ENCODE data around the gene PCCA.

PCCA gene

DNA sequence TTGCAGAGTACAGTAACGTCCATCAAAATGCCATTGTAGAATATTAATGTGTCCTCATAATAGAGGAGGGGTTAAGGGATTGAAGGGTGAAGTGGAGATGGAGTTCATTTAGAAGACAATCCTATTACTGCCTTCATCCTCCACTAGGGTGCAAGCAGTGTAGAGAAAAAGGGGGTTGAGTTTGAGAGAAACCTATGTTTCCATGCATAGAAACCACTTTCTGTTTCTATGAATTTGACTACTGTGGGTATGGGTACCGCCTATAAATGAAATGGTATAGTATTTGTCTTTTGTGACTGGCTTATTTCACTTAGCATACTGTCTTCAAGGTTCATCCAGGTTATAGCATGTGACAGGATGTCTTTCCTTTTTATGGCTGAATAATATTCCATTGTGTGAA is 343.7 kb downstream of the PCCA start:
- no peak for DNase-seq (ENCODE audit: low spot score)

DNA sequence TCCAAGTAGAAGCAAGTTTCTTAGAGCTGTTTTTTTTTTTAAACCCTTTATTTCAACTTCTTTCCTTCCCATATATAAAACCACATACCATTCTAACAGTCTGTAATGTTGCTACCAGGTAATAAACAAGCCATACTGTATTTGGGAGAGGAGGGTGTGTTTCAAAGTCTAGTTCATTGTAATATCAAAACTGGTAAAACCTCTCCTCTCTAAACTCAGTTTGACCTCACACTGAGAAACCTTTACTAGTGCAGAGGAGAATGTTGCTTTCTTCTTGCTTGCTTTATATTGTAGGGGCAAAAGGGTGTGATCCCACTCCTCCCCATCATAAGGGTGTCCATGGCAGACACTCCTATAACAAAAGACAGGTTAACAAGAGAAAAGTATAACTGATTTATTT is 344.6 kb downstream of the PCCA start:
- no peak for DNase-seq (ENCODE audit: low spot score)

DNA sequence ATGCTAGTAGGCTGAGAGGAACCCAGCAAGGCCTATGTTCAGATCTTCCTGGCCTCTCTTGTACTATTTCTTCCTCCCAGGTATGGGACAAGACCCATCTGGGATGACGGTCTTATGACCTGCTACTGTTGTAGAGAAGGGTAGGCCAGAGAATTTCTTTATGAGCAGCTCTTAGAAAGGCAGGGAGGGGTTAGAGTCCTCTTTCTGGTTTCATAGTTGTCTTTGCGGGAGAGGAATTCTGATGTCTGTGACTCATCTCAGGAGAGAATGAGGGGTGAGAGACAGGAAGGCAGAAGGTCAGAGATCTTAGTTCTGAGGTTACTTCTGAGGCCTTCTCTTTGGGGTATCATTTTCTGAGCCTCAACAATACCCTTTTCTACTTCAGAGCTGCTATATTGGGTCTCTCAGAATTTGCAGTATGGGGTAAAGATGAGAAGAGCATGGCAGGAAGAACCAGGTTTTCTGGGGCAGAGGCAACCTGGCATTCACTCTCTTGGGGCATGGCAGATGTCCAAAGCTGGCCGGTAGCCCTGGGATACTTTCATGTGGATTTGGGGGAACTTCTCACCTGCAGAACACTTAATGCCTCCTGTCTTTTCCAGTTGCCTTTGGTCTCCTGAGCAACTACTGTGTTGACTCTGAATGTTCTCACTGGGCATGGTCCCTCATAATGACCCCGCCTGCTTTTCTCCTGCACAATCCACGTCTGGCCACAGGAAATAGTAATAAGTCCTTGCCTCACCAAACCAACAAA is 345.3 kb downstream of the PCCA start:
- DNase-seq (ENCODE audit: low spot score), result no peak

DNA sequence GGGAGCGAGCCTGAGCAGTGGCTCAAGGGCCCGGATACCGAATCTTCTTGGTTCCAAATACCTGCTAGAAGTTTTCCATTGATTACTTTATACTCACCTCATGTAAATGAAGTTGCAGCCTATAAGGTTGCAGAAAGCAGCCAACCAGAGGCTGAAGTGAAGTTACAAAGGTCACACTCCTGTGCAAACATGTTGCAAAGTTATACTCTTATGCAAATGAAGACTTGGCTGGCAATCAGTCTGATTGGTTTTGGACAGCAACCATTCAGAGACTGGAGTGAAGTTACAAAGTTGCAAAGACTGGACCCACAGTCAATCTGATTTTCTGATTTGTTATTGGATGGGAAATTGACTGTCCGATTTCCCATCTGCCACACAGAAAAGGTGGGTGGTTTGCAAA is 347.2 kb downstream of the PCCA start:
- DNase-seq (ENCODE audit: low spot score), result no peak

DNA sequence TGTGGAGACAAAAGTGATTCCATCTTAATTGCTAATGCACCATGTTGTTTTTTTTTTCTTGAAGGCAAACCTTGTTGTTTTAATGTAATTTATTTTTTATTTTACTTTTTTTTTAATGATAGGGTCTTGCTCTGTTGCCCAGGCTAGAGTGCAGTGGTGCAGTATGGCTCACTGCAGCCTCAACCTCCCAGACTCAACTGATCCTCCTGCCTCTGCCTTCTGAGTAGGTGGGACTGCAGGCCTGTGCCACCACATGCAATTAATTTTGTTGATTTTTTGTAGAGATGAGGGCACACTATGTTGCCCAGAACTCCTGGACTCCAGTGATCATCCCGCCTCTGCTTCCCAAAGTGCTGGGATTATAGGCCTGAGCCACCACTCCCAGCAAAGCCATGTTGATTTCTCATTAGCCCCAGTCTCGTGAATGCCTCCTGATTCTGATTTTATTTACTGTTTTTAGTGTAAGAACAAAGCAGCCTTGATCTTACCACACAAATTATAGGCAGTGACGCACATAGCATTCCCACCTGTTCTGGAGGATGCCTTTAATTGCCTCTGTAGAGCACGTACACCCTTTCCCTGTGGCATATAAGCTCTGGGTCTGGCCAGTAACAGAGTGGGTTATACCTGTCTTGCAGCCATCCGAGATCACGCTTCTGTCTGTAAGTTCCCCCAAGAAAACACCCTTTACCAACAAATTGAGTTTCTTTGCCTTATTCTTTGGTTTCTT is 349.3 kb downstream of the PCCA start:
- DNase-seq (ENCODE audit: low spot score), result no peak

DNA sequence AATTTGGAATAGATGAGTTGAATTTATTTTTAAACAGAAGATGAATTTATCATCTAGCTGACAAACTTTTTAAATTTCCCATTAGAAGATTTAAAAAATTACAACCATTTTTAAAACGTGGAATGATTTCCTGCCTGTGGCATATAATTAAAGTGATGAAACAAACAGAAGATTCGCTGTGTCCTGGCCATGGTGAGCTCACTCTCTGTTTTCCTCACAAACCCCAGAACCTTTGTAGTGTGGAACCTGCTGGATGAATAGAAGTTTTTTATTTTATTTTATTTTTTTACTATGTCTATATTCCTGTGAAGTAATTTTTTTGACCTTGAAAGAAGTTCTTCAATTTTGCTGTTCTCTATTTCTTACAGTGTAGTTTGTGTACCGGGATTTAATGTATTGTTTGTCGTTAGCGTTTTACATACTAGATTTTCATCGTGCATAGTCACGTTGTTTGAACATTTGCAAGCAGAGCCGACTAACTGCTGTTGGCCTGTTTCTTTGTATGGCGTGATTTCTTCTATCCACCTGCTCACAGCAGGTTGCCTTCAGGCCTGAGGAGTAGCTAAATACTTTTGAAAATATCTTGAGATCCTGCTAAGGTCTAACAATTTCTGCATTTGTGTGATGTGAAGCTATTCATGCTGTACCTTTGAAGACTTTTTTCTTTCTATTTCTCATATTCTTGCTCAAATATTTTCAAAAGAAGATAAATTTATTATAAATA is 350.5 kb downstream of the PCCA start:
- no peak for DNase-seq (ENCODE audit: low spot score)

DNA sequence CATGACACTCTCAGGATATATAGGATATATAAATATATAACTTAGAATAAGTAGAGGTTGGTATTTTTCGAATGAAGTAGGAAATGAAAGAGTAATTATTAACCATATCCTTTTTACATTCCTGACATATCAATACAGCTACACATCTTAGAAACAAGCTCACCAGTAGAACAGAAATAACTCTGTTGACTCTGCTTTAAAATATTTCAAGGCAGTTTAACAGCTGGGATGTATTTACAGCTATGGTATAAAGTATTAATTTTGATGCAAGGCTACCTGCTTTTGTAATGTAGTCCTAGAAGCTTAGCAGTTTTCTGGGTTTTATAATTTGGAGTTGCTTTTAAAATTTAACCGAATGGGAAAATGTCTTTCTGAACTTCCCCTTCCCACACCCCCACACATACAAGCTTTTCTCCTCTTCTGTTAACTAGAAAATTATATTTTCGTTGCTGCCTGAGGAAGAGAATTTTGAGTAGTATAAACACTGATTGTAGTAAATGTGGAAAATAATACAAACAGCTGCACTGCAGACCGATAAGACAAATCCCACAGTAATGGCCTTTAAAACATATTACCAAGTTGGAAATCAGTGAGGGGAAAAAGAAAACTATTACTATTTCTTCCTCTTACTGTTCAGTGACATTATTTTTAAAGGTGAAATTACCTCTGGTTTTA is 352.0 kb downstream of the PCCA start:
- DNase-seq (ENCODE audit: low spot score), result no peak

DNA sequence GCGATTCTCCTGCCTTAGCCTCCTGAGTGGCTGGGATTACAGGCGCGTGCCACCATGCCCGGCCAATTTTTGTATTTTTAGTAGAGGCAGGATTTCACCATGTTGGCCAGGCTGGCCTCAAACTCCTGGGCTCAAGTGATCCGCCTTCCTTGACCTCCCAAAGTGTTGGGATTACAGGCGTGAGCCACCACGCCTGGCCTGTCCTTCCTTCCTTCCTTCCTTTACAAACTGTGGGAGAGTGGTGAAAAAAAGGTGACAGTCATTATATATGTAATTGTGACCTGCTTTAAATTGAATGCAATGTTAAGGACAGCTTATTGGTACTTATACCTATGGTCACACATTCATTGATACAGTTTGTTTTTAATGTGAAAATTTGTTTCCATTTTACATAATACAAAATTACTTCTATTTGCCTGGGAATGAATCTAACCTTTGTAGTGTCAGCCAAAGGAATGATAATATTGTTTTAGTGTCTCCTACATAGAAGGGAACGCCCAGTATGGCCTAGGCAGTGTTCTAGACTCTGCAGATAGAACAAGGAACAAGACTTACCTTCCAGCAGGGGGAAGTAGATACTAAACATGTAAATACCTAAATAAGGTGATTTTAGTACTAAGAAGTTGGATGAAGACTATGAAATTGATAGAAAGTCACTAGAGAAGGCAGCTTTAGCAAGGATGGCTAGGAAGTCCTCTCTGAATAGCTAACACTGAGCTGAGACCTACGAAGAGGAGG is 353.4 kb downstream of the PCCA start:
- no peak for DNase-seq (ENCODE audit: low spot score)

DNA sequence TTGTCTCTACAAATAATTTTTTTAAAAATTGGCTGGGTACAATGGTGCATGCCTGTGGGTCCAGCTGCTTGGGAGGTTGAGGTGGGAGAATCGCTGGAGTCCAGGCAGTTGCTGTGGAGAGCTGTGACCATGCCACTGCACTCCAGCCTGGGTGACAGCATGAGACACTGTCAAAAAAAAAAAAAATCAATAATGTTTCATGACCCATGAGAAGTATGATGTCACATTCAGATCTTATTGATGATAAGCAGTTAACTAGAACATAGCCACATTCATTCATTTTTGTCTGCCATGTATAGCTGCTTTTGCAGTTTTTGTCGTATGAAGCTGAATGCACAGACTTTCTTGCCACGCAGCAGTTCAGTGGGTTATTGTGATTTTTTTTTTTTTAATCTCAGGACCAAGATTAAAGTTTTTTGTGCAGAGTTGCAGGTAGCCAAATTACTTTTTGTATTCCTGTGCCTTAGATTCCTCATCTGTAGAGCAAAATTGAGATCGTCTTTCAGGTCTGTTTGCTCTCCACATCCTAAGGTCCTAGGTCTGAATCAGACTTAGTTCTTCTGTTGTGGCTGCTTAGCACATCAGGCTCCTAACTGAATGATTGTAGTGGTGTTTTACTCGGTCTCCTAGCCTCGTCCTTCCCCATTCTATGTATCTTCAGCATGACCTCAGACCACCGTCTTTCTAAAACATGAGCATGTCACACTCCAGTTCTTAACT is 354.5 kb downstream of the PCCA start:
- DNase-seq (ENCODE audit: low spot score), result no peak

DNA sequence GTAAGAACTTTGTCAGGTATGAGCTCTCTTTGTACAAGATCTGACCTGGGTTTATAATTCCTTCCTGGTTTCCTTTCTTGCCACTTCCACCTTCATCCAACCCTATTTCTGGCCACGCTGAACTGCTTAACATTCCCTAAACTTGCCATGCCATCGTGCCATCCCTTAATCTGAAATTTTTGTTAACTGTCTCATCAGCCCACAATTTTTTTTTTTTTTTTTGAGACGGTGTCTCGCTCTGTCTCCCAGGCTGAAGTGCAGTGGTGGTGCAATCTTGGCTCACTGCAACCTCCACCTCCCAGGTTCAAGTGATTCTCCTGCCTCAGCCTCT is 355.1 kb downstream of the PCCA start:
- DNase-seq (ENCODE audit: low spot score), result no peak

DNA sequence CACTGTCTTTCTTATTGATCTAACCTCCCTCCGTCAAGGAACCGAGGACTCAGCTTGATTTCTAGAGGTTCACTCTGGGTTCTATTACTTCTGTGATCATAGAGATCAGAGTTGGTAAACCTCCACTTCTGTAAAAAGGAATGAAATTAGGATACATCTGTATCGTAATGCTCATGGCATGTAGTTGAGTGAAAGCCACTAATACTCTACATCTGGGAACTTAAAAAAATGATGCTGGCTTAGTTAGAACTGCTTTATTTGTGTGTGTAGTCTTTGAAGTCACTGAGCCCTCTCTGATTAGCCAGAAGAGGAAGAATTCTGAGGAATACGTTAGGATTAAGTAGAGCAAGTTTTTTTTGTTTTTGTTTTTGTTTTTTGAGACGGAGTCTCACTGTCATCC is 358.9 kb downstream of the PCCA start:
- DNase-seq (ENCODE audit: low spot score), result no peak

DNA sequence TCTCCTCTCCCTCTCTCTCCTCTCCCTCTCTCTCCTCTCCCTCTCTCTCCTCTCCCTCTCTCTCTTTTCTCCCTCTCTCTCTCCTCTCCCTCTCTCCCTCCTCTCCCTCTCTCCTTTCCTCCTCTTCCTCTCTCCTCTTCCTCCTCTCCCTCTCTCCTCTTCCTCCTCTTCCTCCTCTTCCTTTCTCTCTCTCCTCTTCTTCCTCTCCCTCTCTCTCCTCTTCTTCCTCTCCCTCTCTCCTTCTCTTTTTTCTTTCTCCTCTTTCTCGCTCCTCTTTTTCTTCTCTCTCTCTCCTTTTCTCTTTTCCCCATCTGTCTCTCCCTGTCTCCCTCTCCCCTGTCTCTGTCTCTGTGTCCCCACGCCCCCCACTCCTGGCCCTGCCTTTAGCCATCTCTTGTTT is 363.0 kb downstream of the PCCA start:
- DNase-seq (ENCODE audit: low spot score), result no peak

DNA sequence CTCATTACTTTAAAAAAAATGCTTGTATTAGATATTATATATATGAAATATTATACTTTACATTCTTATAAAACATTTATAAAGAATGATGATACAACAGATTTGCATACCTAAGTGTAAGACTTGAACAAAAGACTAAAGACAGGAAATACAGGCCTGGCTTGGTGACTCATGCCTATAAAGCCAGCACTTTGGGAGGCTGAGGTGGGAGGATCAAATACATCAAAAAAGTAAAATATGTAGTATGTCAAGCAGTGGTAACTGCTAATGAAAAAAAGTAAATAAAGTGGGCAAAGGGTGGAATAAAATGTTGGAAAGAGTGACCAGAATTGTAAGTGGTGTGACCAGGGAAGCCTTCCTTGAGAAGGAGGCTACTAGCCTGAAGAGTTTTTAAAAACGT is 366.0 kb downstream of the PCCA start:
- no peak for DNase-seq (ENCODE audit: low spot score)

DNA sequence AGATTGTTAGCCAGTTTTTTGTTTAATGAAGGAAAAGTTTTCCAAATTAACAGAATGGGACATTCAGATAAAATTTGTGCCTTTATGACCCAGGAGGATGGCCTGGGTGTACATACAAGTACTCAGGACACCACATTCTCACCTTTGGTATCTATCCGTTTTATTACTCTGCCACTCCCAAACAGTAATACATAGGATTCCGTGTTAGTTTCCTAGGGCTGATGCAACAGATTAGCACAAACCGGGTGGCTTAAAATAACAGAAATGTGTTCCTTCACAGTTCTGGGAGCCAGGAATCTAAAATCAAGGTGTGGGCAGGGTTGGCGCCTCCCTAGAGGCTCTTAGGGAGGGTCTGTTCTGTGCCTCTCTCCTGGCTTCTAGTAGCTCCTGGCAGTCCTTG is 369.8 kb downstream of the PCCA start:
- DNase-seq (ENCODE audit: low spot score), result no peak

DNA sequence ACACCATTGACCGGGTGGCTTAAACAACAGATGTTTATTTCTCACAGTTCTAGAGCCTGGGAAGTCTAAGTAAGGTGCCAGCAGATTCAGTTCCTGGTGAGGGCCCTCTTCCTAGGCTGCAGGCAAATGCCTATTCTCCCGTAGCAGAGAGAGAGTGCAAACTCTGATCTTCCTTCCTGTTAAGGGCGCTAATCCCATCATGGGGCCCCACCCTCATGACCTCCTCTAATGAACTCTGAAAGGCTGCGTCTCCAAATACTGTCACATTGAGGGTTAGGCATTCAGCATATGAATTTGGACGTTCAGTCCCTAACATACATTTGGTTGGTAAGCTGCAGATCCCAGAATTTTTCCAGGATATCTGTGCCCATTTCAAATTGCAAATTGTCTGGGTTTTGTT is 370.9 kb downstream of the PCCA start:
- no peak for DNase-seq (ENCODE audit: low spot score)

DNA sequence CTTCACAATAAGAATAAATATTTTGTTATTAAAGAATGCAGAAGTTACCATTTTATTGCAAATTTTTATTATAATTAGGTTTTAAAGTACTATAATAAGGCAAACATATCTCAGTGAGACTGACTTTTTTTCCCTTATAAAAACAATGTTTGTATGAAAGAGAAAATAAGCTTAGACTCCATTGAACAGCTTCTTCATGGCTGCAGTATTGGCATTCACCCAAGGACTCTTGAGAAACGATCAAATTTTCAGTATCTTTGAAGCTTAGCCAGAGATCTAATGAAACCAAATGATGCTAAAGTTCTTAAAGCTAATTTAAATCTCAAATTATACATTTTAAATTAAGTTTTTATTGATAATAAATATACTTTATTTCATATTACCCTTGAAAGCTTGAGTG is 371.4 kb downstream of the PCCA start:
- DNase-seq (ENCODE audit: low spot score), result no peak

DNA sequence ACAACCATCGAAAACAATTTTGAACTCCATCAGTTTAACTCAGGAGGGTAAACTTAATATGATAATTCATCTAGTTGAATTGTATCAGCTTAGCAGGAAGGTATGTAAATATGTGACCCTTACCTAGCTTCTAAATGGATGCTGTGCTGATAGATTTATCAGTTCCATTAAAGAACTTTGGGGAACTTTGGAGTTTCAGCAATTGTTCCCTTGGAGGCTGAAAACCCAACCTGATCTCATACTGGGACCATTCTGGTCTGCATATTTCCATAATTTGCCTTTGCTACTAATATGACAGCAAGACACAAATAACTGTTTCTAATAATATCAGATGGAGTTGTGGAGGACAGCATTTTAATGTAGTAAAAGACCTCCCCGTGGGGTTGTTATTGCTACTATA is 371.9 kb downstream of the PCCA start:
- no peak for DNase-seq (ENCODE audit: low spot score)

DNA sequence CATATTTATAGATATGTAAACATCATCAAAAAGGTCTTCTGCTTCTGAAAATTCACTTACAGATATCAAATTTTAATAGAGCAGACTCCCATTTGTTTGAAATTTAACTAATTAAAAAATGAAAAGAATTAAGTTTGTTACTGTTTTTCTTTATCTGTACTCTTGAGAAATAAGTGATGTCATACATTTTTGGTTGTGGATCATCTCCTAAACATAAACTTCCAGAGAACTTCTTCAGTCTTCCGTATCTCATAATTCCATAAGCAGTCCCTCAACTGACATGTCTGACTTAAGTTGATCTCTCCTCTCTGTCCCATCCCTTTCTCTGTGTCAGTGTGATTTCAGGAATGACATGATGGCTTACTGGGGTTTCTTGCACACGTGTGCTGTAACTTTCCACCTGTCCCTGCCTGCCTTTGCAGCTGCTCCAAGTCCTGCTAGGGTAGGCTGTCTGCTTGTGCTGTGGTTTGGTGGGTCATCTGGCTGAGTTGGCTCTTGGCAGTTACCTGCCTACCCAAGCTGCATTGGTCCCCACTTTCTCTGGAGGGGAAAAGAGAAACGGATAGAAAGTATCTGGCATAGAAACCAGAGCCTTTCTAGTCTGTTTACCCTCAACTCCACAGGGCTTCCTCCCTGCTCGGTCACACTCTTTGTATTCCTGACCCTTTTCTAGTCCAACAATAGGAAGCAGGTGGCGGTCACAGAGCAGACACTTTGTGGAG is 372.6 kb downstream of the PCCA start:
- DNase-seq (ENCODE audit: low spot score), result no peak

DNA sequence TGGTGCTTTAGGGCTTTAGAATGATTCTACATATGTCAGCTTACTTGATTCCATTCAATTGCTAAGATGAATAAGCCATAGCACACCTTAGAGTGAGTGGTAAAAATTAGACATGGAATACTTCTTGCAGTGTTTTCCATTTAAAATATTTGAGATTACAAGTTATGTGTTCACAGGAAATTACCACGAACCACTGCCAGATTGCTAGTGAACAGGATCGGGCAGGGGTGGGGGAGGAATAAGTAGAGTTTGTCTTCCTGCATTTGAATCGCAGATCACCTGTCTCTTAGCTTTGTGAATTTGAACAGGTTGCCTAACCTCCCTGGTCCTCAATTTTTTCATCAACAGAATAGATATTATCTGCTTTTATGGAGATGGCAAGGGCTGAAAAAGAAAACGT is 375.1 kb downstream of the PCCA start:
- DNase-seq (ENCODE audit: low spot score), result no peak

DNA sequence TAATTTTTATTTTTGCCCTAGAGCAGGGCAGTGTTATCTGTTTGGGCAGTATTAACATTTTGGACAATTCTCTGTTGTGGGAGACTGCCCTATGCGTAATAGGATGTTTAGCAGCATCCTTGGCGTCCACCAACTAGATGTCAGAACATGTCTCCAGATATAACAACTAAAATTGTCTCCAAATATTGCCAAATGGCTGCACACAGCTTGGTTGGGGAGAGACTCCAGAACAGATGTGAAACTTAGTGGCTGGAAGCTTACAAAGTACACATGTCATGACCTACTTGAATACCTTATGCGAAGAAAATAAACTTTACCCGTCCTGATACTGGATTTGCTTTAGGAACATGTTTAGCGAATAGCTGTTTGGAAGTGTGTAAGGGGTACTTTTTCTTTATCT is 376.7 kb downstream of the PCCA start:
- no peak for DNase-seq (ENCODE audit: low spot score)
